Endothelial cell of umbilical vein (primary cell): ENCODE data around the gene FIG4. TPM values are rescaled to one million over a fixed set of nuclear protein-coding genes. Genes with fewer than 3 reads are reported as not detected.

Experiments used
- BruUV-seq: library from RNA; stranded (reverse); fragments of 400-500 nt; replicated peaks from 2 replicates; lab custom pipeline; 2021; lab: Mats Ljungman, UMichigan
- CTCF ChIA-PET: fragments of 300-600, 350-600 bp; sonication (Branson Sonifier 250); formaldehyde crosslinking; loops from one replicate; lab custom pipeline; 2021; ENCODE audit warnings: antibody characterized with exemption, inconsistent platforms; lab: Charles Lee
- POLR2A ChIA-PET: fragments of 300-600, 350-600 bp; sonication (Branson Sonifier 250); formaldehyde crosslinking; loops from one replicate; lab custom pipeline; 2021; ENCODE audit warnings: antibody characterized with exemption, inconsistent platforms; lab: Charles Lee
- DNase-seq: peaks from one replicate; pipeline ENCODE4 v3.0.0-alpha.2; 2011; ENCODE audit warnings: low read depth, low spot score
- FAIRE-seq: peaks from 2 replicates; lab custom pipeline; 2011; peaks lifted over from hg19 to GRCh38; lab: Jason Lieb, UNC
- H2AFZ ChIP-seq: 2 replicates; pipeline ENCODE4 v1.6.0; 2012; ENCODE audit warnings: low read depth, low read length, control low read depth, inconsistent platforms
- H3K27ac ChIP-seq: 2 replicates; pipeline ENCODE4 v1.5.1; 2011; ENCODE audit warnings: low read depth, mild to moderate bottlenecking, control low read depth, low read length, moderate library complexity; ENCODE audit not compliant: insufficient read depth
- H3K27me3 ChIP-seq, 2 experiments: 2 replicates each; pipeline versions ENCODE4 v1.6.0 to v1.6.1; 2011; ENCODE audit warnings: low read length in 2 of 2, mixed read lengths in 1 of 2; ENCODE audit not compliant: control insufficient read depth in 2 of 2, insufficient read depth in 2 of 2
- H3K36me3 ChIP-seq, 2 experiments: 2 replicates in 1 of 2; 3 replicates in 1 of 2; pipeline ENCODE4 v1.5.1; 2011; ENCODE audit warnings: low read length in 2 of 2, mild to moderate bottlenecking in 1 of 2, moderate library complexity in 1 of 2; ENCODE audit not compliant: control insufficient read depth in 2 of 2, insufficient read depth in 2 of 2; ENCODE audit errors: extremely low read depth in 1 of 2
- H3K4me1 ChIP-seq: 3 replicates; pipeline ENCODE4 v1.5.1; 2011; ENCODE audit warnings: mild to moderate bottlenecking, low read length; ENCODE audit not compliant: control insufficient read depth, insufficient read depth; ENCODE audit errors: extremely low read depth
- H3K4me2 ChIP-seq: 2 replicates; pipeline ENCODE4 v1.6.1; 2011; ENCODE audit warnings: low read length, control low read depth, mixed read lengths; ENCODE audit not compliant: insufficient read depth
- H3K4me3 ChIP-seq, 3 experiments: fragments of 200-600 bp in 1 of 3; sonication (generic), shearing (Covaris generic) in 1 of 3; replicated peaks in 1 of 3; 2 replicates each; pipeline ENCODE4 v1.5.1; 2011 to 2016; ENCODE audit warnings: control low read depth in 3 of 3, low read length in 3 of 3, mild to moderate bottlenecking in 2 of 3, inconsistent platforms in 1 of 3, low read depth in 1 of 3, moderate library complexity in 1 of 3; ENCODE audit not compliant: insufficient read depth in 1 of 3
- H3K79me2 ChIP-seq: 2 replicates; pipeline ENCODE4 v1.6.0; 2012; ENCODE audit warnings: low read length, inconsistent platforms; ENCODE audit not compliant: control insufficient read depth, insufficient read depth
- H3K9ac ChIP-seq: replicated peaks from 2 replicates; pipeline ENCODE3; 2011; ENCODE audit warnings: low read length, control low read depth; ENCODE audit not compliant: insufficient read depth; ENCODE audit errors: extremely low read depth
- H3K9me1 ChIP-seq: replicated peaks from 3 replicates; pipeline ENCODE4 v1.6.0; 2011; ENCODE audit warnings: mild to moderate bottlenecking, low read length; ENCODE audit not compliant: control insufficient read depth, insufficient read depth; ENCODE audit errors: extremely low read depth
- H3K9me3 ChIP-seq: replicated peaks from 2 replicates; pipeline ENCODE4 v1.5.1; 2012; ENCODE audit warnings: low read length, inconsistent platforms; ENCODE audit not compliant: control insufficient read depth, insufficient read depth
- H4K20me1 ChIP-seq: replicated peaks from 2 replicates; pipeline ENCODE3; 2011; ENCODE audit warnings: mild to moderate bottlenecking, low read length; ENCODE audit not compliant: control insufficient read depth, insufficient read depth; ENCODE audit errors: extremely low read depth
- EZH2 ChIP-seq: IDR thresholded peaks from 2 replicates; pipeline ENCODE4 v1.6.1; 2012; ENCODE audit warnings: borderline replicate concordance, low read depth, mild to moderate bottlenecking, moderate library complexity, low read length, inconsistent platforms; ENCODE audit not compliant: severe bottlenecking
- FOS ChIP-seq: IDR thresholded peaks from 2 replicates; pipeline ENCODE4 v1.6.1; 2011; ENCODE audit warnings: mild to moderate bottlenecking, low read length, moderate library complexity, borderline replicate concordance; ENCODE audit not compliant: insufficient read depth
- JUN ChIP-seq: IDR thresholded peaks from 2 replicates; pipeline ENCODE4 v1.6.1; 2011; ENCODE audit warnings: borderline replicate concordance, low read depth; ENCODE audit not compliant: insufficient read length, insufficient read depth
- MYC ChIP-seq: IDR thresholded peaks from one replicate; pipeline ENCODE4 v1.6.1; 2011; ENCODE audit warnings: mild to moderate bottlenecking, low read depth, low read length
- POLR2A ChIP-seq: IDR thresholded peaks from 2 replicates; pipeline ENCODE4 v1.6.1; 2012; ENCODE audit warnings: low read depth, mild to moderate bottlenecking, control low read depth, low read length
- dilution Hi-C: fragments of 300-500 bp; cut with MboI; formaldehyde crosslinking; loops from one replicate; pipeline ENCODE4 v1.15.0; 2019; ENCODE audit warnings: low sequenced_read_pairs; ENCODE audit not compliant: extremely low pct_ligation_motif_present
- intact Hi-C: fragments of 100-400 bp; cut with micrococcal nuclease; formaldehyde crosslinking; loops from one replicate; pipeline ENCODE4 v1.10.0; 2022
- polyA plus RNA-seq, 4 experiments: library from polyadenylated mRNA; depleted of rRNA in 3 of 4; stranded (reverse) in 3 of 4; unstranded in 1 of 4; fragments of >200 nt; gene quantifications; 2 replicates each; pipeline versions ENCODE4 v1.2.1 to v1.2.3, GENCODE V29; 2011 to 2012; ENCODE audit warnings: missing spikeins in 1 of 4
- total RNA-seq: library from RNA; stranded (reverse); gene quantifications from 2 replicates; pipeline ENCODE4 v1.2.3, GENCODE V29; 2021
- TF ChIP-seq, protein P1 (sequence below): IDR thresholded peaks from 2 replicates; pipeline ENCODE4 v1.6.1; 2011; ENCODE audit not compliant: insufficient read depth, insufficient read length
- TF ChIP-seq, protein P2 (sequence below), 2 donors: IDR thresholded peaks; 1 replicate in 1 of 2; 2 replicates in 1 of 2; pipeline ENCODE4 v1.5.1; 2011; ENCODE audit warnings: low read length in 2 of 2, mild to moderate bottlenecking in 2 of 2, moderate library complexity in 2 of 2, control low read depth in 1 of 2, inconsistent platforms in 1 of 2, low read depth in 1 of 2; ENCODE audit not compliant: insufficient read depth in 1 of 2; ENCODE audit errors: extremely low read depth in 1 of 2

FIG4 gene
- total and polyA plus RNA-seq, 2 donors (not counting 3 experiments of a cell fraction or from before 2014, with no cell fraction given): 7.9 to 12.2 TPM

DNA sequence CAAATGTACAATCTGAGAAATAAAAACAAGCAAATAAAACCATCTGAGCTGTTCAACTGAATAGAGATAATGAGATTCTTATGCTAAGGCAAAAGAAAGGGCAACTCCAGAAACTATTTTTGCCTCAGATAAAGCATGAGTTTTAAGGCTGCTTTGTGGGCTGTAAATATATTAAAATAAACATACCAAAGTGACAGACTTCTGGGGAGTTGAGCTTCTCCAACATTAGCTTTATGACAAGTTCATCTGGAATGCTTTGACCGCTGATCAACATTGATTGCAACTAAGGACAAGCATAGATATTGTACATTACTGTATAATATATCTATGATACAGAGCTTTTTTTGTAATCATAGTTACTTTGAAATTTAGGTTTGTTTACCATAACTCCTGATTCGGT, 19.4 kb upstream of the FIG4 start:
- CTCF ChIA-PET: interaction anchor here (1.2 to 1.6 kb wide), 6 partner anchors 8 to 368 kb away, joined by 3 to 11 read pairs (median 6); partner anchors contain the start of genes AK9 and FIG4

DNA sequence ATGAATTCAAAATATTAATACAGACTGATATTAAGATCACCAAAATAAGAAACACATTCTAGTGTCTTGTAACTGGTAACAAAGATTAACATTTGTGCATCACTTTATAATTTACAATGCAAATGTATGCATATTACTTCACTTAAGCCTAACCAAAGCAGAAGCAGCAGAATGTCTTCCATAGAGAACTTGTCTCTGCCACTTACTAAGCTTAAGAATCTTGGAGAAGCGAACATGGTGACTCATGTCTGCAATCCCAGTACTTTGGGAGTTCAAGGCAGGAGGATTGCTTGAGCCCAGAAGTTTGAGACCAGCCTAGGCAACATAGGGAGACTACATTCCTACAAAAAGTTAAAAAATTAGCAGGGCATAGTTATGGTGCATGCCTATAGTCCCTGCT, 18.9 kb upstream of the FIG4 start:
- POLR2A ChIA-PET: no interaction called here
- no peaks in the 10 kb centered on the region for H3K79me2 ChIP-seq
- CTCF ChIA-PET: interaction anchor here (1.2 to 1.6 kb wide), 6 partner anchors 9 to 367 kb away, joined by 3 to 11 read pairs (median 6); partner anchors contain the start of genes AK9 and FIG4
- no peaks in the 10 kb centered on the region for H3K36me3 ChIP-seq
- H3K9ac ChIP-seq: peak overlapping the region; percentile 67
- BruUV-seq: no TSS peak
- H3K4me2 ChIP-seq: peak overlapping the region; percentile 70
- H3K27ac ChIP-seq: peak overlapping the region; percentile 90
- no peaks in the 10 kb centered on the region for H3K27me3 ChIP-seq
- H3K9me1 ChIP-seq: no peaks in the 10 kb centered on the region
- DNase-seq (peak; percentile 43), FAIRE-seq (no peak)
- H2AFZ ChIP-seq: no peak overlapping the region
- H3K4me3 ChIP-seq: no peak overlapping the region
- peaks cover 40% of the 10 kb centered on the region for H3K4me1 ChIP-seq
- intact Hi-C loops (loop anchor here (1.0 kb wide), 1 partner anchor 122 kb away; no protein-coding TSS in a partner anchor), dilution Hi-C loops (no loop called here)
- H3K9me3 ChIP-seq: no peaks in the 10 kb centered on the region
- TF ChIP-seq FOS: peak; percentile 10
- peak; percentile 13 for TF ChIP-seq JUN
- TF ChIP-seq, protein P1, sequence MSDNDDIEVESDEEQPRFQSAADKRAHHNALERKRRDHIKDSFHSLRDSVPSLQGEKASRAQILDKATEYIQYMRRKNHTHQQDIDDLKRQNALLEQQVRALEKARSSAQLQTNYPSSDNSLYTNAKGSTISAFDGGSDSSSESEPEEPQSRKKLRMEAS: no peak
- TF ChIP-seq POLR2A: no peak
- TF ChIP-seq, protein P2, sequence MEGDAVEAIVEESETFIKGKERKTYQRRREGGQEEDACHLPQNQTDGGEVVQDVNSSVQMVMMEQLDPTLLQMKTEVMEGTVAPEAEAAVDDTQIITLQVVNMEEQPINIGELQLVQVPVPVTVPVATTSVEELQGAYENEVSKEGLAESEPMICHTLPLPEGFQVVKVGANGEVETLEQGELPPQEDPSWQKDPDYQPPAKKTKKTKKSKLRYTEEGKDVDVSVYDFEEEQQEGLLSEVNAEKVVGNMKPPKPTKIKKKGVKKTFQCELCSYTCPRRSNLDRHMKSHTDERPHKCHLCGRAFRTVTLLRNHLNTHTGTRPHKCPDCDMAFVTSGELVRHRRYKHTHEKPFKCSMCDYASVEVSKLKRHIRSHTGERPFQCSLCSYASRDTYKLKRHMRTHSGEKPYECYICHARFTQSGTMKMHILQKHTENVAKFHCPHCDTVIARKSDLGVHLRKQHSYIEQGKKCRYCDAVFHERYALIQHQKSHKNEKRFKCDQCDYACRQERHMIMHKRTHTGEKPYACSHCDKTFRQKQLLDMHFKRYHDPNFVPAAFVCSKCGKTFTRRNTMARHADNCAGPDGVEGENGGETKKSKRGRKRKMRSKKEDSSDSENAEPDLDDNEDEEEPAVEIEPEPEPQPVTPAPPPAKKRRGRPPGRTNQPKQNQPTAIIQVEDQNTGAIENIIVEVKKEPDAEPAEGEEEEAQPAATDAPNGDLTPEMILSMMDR (IDR thresholded peaks at IDR 0.05; ENCODE audit: extremely low read depth in 1 of 2, insufficient read depth in 1 of 2, low read depth in 1 of 2, low read length in 2 of 2): no peak
- TF ChIP-seq MYC: no peak
- no peak for TF ChIP-seq EZH2
- H4K20me1 ChIP-seq: no peaks in the 10 kb centered on the region

More for the DNA sequence above, 19.4 kb upstream of the FIG4 start:
- Histone ChIP-seq H3K36me3 (no peaks in the 10 kb centered on the region), H3K9me1 (no peaks in the 10 kb centered on the region), H3K9me3 (no peaks in the 10 kb centered on the region), H3K4me1 (peaks cover 40% of the 10 kb centered on the region), H3K9ac (peak overlapping the region; percentile 67), H3K27ac (peak overlapping the region; percentile 90), H3K4me3 (no peak overlapping the region), H3K79me2 (no peaks in the 10 kb centered on the region), H4K20me1 (no peaks in the 10 kb centered on the region), H2AFZ (no peak overlapping the region), H3K4me2 (peak overlapping the region; percentile 70), H3K27me3 (no peaks in the 10 kb centered on the region)
- dilution Hi-C loops: no loop called here
- FAIRE-seq (peak; percentile 4), DNase-seq (peak; percentile 29)
- POLR2A ChIA-PET: no interaction called here
- TF ChIP-seq FOS (no peak), JUN (no peak), POLR2A (peak; percentile 17)
- intact Hi-C loops: loop anchor here (1.0 kb wide), 1 partner anchor 123 kb away; no protein-coding TSS in a partner anchor
- BruUV-seq: no TSS peak
